ENCODE results near the gene ADD1. TPM values are rescaled to one million over a fixed set of nuclear protein-coding genes. Genes with fewer than 3 reads are reported as not detected.

The ADD1 gene
- total RNA-seq, 6 experiments from 2014 or later = 276 to 332 (median 321) TPM

GRCh38 chr4:2823301-2823670, 20.4 kb upstream of the ADD1 start:
- no peak overlapping the region for H3K27ac Mint-ChIP-seq
- peaks cover 2% of the 10 kb centered on the region; the same call in 1 of the 2 replicates for H3K27me3 Mint-ChIP-seq (ENCODE audit: insufficient read depth)
- no peaks in the 10 kb centered on the region for H3K4me1 Mint-ChIP-seq (ENCODE audit: low read depth)
- H3K4me3 Mint-ChIP-seq = no peak overlapping the region
- H3K36me3 Mint-ChIP-seq (ENCODE audit: low read depth) = peaks cover 24% of the 10 kb centered on the region
- TF ChIP-seq CTCF (IDR thresholded peaks at IDR 0.05) = no peak
- DNase-seq = no peak
- no peaks in the 10 kb centered on the region; the same call in 1 of the 2 replicates for H3K9me3 Mint-ChIP-seq

- peaks cover 25% of the 10 kb centered on the region for H3K36me3 Mint-ChIP-seq (ENCODE audit: low read depth)
- no peak for DNase-seq
- peaks cover 2% of the 10 kb centered on the region; the same call in 1 of the 2 replicates for H3K27me3 Mint-ChIP-seq (ENCODE audit: insufficient read depth)
- no peak for TF ChIP-seq CTCF (IDR thresholded peaks at IDR 0.05)
- no peak overlapping the region for H3K4me3 Mint-ChIP-seq
- H3K9me3 Mint-ChIP-seq = no peaks in the 10 kb centered on the region; the same call in 1 of the 2 replicates
- H3K27ac Mint-ChIP-seq = no peak overlapping the region
- H3K4me1 Mint-ChIP-seq (ENCODE audit: low read depth) = no peaks in the 10 kb centered on the region
Measured at GRCh38 chr4:2823671-2824328, 19.8 kb upstream of the ADD1 start.

GRCh38 chr4:2824329-2824835, 19.3 kb upstream of the ADD1 start:
- peaks cover 28% of the 10 kb centered on the region for H3K36me3 Mint-ChIP-seq (ENCODE audit: low read depth)
- H3K27me3 Mint-ChIP-seq (ENCODE audit: insufficient read depth) = peaks cover 2% of the 10 kb centered on the region; the same call in 1 of the 2 replicates

GRCh38 chr4:2824836-2825381, 18.7 kb upstream of the ADD1 start:
- H3K36me3 Mint-ChIP-seq (ENCODE audit: low read depth) = peaks cover 28% of the 10 kb centered on the region

More at GRCh38 chr4:2824329-2824835, 19.3 kb upstream of the ADD1 start:
- Mint-ChIP-seq H3K4me1 (ENCODE audit: low read depth) (no peaks in the 10 kb centered on the region), H3K27ac (no peak overlapping the region), H3K9me3 (no peaks in the 10 kb centered on the region; the same call in 1 of the 2 replicates), H3K4me3 (no peak overlapping the region)
- no peak for DNase-seq
- no peak for TF ChIP-seq CTCF (IDR thresholded peaks at IDR 0.05)

GRCh38 chr4:2825740-2826139, 17.9 kb upstream of the ADD1 start:
- Mint-ChIP-seq H3K4me1 (ENCODE audit: low read depth) (no peaks in the 10 kb centered on the region), H3K4me3 (no peak overlapping the region), H3K36me3 (ENCODE audit: low read depth) (peaks cover 28% of the 10 kb centered on the region), H3K27ac (no peak overlapping the region), H3K27me3 (ENCODE audit: insufficient read depth) (peaks cover 5% of the 10 kb centered on the region; the same call in 1 of the 2 replicates), H3K9me3 (no peaks in the 10 kb centered on the region; the same call in 1 of the 2 replicates)
- no peak for DNase-seq
- no peak for TF ChIP-seq CTCF (IDR thresholded peaks at IDR 0.05)

More at GRCh38 chr4:2824836-2825381, 18.7 kb upstream of the ADD1 start:
- no peaks in the 10 kb centered on the region for H3K4me1 Mint-ChIP-seq (ENCODE audit: low read depth)
- peaks cover 5% of the 10 kb centered on the region; the same call in 1 of the 2 replicates for H3K27me3 Mint-ChIP-seq (ENCODE audit: insufficient read depth)
- TF ChIP-seq CTCF (IDR thresholded peaks at IDR 0.05) = no peak
- DNase-seq = no peak
- H3K9me3 Mint-ChIP-seq = no peaks in the 10 kb centered on the region; the same call in 1 of the 2 replicates
- no peak overlapping the region for H3K27ac Mint-ChIP-seq
- H3K4me3 Mint-ChIP-seq = no peak overlapping the region

Data from HFFc6 (cell line).